Measurements from ENCODE around the gene EIF3CL.
"Not testable (repeated sequence)": the region's sequence is repeated elsewhere in the genome, so short reads cannot be mapped to it uniquely, and the experiment has no call there.

EIF3CL gene

DNA sequence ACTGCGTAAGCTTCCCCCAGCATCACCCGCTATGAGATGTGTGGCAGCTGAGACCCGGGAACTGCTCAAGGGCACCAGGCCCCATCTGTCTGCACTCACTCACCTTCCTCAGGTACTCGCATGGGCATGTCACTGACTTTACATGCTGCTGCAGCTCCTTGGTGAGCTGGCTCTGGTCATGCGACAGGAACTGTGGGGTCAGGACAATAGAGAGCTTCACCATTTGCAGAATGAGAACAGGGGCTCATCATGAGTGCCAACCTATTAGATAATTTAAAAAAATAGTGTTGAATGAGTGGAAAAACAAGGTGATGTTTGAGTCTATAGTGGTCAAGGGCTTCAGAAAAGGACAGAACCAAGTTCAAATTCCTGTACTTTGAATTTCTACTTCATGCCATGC is 41.0 kb downstream of the EIF3CL start:
- DNase-seq, result not testable (repeated sequence)

DNA sequence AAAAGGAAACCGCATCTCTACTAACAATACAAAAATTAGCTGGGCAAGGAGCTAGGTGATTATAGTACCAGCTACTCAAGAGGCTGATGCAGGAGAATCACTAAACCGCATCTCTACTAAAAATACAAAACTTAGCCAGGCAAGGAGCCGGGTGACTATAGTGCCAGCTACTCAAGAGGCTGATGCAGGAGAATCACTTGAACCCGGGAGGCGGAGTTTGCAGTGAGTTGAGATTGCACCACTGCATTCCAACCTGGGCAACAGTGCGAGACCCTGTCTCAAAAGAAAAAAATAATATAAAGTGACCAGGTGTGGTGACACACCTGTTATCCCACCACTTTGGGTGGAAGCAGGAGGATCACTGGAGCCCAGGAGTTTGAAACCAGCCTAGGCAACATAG is 65.4 kb downstream of the EIF3CL start:
- not testable (repeated sequence) for DNase-seq

DNA sequence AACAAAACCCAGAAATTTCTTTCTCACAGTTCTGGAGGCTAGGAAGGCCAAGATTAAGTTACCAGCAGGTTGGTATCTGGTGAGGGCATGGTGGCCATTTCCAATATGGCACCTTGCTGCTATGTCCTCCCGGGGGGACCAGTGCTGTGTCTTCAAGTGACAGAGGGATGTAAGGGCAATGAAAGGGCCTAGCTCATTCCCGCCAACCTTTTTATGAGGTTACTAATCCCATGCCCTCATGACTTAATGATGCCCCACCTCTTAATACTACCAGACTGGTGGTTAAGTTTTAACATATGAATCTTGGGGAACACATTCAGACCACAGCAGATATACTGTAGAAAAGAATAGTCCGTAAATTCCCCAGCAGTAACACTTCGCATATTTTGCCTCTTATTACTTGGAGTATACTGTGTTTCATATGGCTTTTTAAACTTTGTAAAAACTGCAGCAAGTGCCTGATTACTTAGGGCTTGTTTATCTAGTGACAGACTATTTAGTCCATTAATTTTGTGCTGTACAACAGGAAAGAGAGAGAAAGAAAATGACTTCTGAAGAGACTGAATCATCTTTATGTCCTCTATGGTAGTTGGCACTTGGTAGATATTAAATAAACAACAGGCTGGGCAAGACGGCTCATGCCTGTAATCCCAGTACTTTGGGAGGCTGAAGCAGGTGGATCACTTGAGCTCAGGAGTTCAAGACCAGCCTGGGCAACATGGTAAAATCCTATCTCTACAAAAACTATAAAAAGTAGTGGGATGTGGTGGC is 66.5 kb downstream of the EIF3CL start:
- DNase-seq, result not testable (repeated sequence)

DNA sequence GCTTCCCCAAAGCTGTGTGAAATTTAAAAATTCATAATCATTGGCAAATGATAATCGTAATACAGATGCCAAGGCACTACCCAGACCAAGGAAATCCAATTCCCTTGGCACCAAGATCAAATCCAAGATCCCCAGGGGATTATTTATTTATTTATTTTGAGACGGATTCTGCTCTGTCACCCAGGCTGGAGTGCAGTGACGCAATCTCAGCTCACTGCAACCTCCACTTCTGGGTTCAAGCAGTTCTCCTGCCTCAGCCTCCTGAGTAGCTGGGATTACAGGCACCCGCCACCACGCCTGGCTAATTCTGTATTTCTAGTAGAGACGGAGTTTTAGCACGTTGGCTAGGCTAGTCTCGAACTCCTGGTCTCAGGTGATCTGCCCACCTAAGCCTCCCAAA is 68.0 kb downstream of the EIF3CL start:
- not testable (repeated sequence) for DNase-seq

DNA sequence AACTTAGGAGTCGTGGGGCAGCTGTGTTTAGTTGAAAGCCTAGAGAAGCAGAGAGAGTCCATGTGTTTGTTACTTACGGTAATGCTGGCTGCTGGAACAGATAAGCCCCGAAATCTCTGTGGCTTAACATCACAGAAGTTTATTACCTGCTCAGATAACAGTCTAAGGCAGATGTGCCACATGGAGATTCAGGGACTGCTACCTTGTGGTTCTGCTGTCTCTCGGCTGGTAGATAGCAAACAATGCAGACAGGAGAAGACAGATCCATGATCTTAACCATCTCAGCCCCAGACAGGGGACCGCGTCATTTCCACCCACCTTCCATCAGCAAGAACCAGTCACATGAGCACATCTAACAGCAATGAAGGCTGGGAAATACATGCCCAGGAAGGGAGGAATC is 71.0 kb downstream of the EIF3CL start:
- not testable (repeated sequence) for DNase-seq

DNA sequence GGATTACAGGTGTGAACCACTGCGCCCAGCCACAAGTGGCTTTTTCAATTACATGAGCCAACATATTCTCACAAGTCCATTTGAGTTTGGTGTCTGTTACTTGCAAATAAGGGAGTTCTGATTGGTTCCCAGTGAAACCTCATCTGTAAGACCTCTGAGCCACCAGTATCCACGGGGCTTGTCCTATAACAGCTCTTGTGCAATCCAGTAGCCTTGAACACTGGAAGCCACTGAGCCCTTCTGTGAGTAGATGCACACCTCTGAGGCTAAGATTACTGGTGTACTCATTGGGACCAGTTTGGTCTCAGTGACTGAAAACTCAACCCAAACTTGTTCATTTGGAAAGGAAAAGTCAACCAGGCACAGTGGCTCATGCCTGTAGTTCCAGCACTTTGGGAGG is 72.7 kb downstream of the EIF3CL start:
- not testable (repeated sequence) for DNase-seq

DNA sequence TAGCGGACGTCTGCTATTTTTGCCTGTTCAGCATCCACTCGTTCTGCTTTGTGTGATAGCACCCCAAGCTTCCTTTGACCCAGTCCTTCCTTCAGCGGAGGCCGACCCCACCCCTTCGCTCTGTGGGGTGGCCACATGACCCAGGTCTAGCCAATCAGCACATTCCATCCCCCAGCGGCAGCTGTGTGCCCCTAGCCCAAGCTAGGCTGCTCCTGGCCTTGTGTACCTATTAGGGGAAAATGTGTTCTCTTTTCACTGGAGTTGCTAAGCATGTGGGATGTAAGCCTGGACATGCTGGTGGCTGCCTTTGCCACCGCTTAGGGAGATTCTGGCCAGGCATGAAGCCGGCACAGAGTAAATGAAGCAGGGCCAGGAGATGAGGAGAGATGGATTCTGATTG is 73.4 kb downstream of the EIF3CL start:
- DNase-seq, result not testable (repeated sequence)

Measured in fibroblast of skin of right quadriceps (primary cell).